GM18951 (cell line): ENCODE results near the gene EPM2AIP1.
"Not testable (repeated sequence)": the region's sequence is repeated elsewhere in the genome, so short reads cannot be mapped to it uniquely, and the experiment has no call there.

Experiments
- POLR2A ChIP-seq: IDR thresholded peaks from 4 replicates; pipeline ENCODE4 v1.6.1; 2011; ENCODE audit warnings: mild to moderate bottlenecking; ENCODE audit not compliant: insufficient read length, insufficient read depth; ENCODE audit errors: extremely low read depth
- in situ Hi-C: fragments of 300-500 bp; cut with MboI; formaldehyde crosslinking; loops from one replicate; pipeline ENCODE4 v1.12.0; 2022; ENCODE audit warnings: low sequenced_read_pairs, mixed read lengths, inconsistent platforms; ENCODE audit not compliant: unreplicated experiment

EPM2AIP1 gene

GRCh38 chr3:36973139-36973538 lies 19.8 kb downstream of the EPM2AIP1 start:
- in situ Hi-C loops: no loop called here
- TF ChIP-seq POLR2A: no peak

GRCh38 chr3:36972163-36972562 lies 20.8 kb downstream of the EPM2AIP1 start:
- in situ Hi-C loops: no loop called here
- TF ChIP-seq POLR2A: no peak

DNA sequence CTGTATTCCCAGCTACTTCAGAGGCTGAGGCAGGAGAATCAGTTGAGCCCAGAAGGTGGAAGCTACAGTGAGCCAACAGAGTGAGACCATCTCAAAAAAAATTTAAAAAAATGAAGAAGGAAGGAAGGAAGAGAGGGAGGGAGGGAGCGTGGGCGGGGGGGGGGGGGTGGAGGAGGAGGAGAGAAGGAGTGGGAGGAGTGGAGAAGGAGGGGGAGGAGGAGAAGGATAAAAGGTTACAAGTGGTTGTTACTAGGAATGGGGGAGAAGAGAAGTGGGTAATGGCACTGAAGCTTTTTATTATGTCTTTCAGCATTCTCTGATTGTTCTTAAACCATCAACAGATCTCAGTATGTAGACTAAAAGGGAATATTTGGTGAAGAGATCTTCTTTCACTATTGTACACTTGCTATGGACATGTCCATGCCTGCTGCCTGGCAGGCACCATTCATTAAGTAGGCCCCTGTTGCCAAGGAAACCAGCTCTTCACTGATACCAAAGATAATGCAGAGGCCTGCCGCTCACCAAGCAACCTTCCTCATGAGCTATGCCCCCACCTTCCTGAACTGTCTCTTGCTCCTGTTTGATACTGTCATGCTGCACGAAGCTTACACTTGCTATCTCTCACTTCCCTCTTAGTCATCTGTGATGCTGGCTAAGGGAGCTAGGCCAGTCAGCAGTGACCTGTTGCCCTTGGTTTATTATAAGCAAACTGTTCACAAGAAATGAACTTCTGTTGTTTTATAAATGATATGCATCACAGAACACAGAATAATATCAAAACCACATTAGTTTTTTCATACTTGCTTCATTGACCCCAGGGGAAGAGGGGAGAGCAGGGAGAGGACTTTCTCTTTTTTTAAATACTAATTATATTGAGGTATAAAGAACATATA lies 23.1 kb downstream of the EPM2AIP1 start:
- in situ Hi-C loops: no loop called here
- TF ChIP-seq POLR2A: no peak

GRCh38 chr3:36969085-36969484 lies 23.8 kb downstream of the EPM2AIP1 start:
- in situ Hi-C loops: no loop called here
- TF ChIP-seq POLR2A: no peak

DNA sequence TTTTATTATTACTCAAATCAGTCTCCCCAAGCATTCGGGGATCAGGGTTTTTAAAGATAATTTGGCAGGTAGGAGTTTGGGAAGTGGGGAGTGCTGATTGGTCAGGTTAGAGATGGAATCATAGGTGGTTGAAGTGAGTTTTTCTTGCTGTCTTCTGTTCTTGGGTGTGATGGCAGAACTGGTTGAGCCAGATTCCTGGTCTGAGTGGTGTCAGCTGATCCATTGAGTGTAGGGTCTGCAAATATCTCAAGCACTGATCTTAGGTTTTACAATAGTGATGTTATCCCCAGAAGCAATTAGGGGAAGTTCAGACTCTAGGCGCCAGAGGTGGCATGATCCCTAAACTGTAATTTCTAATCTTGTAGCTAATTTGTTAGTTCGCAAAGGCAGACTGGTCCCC lies 27.5 kb downstream of the EPM2AIP1 start:
- no peak for TF ChIP-seq POLR2A
- in situ Hi-C loops: no loop called here

GRCh38 chr3:36964817-36965216 lies 28.1 kb downstream of the EPM2AIP1 start:
- in situ Hi-C loops: no loop called here
- TF ChIP-seq POLR2A: no peak

DNA sequence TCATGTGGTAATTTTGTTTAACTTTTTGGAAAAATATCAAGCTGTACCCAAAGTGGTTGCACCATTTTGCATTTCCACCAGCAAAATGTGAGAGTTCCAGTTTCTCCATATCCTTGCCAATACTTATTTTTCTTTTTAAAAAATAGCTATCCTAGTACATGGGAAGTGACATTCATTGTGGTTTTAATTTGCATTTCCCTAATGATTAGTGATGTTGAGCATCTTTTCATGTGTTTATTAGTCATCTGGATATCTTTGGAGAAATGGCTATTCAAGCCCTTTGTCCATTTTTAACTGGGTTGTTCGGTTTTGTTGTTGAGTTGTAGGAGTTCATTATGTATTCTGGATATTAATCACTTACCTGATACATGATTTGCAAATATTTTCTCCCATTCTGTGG lies 28.6 kb downstream of the EPM2AIP1 start:
- in situ Hi-C loops: no loop called here
- no peak for TF ChIP-seq POLR2A

DNA sequence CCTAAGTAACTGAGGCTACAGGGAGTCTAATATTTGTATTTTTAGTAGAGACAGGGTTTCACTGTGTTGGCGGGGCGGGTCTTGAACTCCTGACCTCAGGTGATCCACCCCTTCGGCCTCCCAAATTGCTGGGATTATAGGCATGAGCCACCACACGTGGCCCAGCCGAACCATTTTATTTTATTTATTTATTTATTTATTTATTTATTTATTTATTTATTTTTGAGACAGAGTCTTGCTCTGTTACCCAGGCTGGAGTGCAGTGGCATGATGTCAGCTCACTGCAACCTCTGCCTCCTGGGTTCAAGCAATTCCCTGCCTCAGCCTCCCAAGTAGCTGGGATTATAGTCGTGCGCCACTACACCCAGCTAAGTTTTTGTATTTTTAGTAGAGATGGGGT lies 29.9 kb downstream of the EPM2AIP1 start:
- in situ Hi-C loops: not testable (repeated sequence)

DNA sequence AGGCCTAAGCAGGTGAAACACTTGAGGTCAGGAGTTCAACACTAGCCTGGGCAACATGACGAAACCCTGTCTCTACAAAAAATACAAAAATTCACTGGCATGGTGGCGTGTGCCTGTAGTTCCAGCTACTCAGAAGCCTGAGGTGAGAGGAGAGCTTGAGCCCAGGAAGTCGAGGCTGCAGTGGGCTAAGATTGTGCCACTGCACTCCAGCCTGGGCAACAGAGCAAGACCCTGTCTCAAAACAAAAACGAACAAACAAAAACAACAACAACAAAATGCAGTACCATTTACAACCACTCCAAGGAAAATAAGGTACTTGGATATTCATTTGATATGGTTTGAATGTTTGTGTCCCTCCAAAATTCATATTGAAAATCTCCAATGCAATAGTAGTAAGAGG lies 32.4 kb downstream of the EPM2AIP1 start:
- in situ Hi-C loops: no loop called here
- TF ChIP-seq POLR2A: no peak

GRCh38 chr3:36959821-36960220 lies 33.1 kb downstream of the EPM2AIP1 start:
- no peak for TF ChIP-seq POLR2A
- in situ Hi-C loops: loop anchor here (5.0 kb wide), 1 partner anchor 68 kb away; no protein-coding TSS in a partner anchor

- no peak for TF ChIP-seq POLR2A
- in situ Hi-C loops: loop anchor here (5.0 kb wide), 1 partner anchor 66 kb away; no protein-coding TSS in a partner anchor
These were observed 34.9 kb downstream of the EPM2AIP1 start for GRCh38 chr3:36957862-36958686.

DNA sequence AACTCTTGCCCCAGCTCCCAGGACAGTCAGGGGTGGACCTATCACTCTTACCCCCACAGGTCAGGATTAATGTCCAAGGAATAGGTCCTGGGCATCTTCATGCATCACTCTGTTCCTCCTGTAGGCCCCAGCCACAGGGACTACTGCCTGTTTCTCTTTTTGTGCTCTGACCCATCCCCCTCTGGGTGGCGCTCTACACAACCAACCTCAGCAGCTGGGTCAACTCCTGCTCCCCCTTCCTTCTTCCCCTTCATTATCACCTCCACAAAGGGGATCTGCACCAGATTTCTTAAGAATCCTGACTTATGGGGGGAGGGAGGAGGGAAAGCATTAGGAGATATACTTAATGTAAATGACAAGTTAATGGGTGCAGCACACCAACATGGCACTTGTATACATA lies 35.9 kb downstream of the EPM2AIP1 start:
- no peak for TF ChIP-seq POLR2A
- in situ Hi-C loops: loop anchor here (5.0 kb wide), 1 partner anchor 65 kb away; no protein-coding TSS in a partner anchor

- TF ChIP-seq POLR2A: no peak
- in situ Hi-C loops: loop anchor here (5.0 kb wide), 1 partner anchor 64 kb away; no protein-coding TSS in a partner anchor
These were observed 36.8 kb downstream of the EPM2AIP1 start for GRCh38 chr3:36956155-36956554.
